Activated CD4-positive, alpha-beta T cell treated with anti-CD3 and anti-CD28 coated beads for 36 hours (primary cell): ENCODE results near the gene AGAP3. TPM values are rescaled to one million over a fixed set of nuclear protein-coding genes. Genes with fewer than 3 reads are reported as not detected.

Source experiments
- total RNA-seq, 2 experiments: library from RNA; stranded (reverse); gene quantifications; one replicate each; pipeline ENCODE4 v1.2.3, GENCODE V29; 2021

Gene AGAP3
- total RNA-seq, 2 experiments from 2014 or later = 29.4 to 33.2 TPM

Other genes with a start within 250 kb of the AGAP3 start
- not detected for gene AOC1, start 234.0 kb upstream of the AGAP3 start, total RNA-seq
- gene KCNH2, start 108.2 kb upstream of the AGAP3 start, total RNA-seq = under 1 TPM; 0.48 to 0.54 TPM
- gene NOS3, start 95.5 kb upstream of the AGAP3 start, total RNA-seq = 10 to 100 TPM in 1 of 2 experiments, 1 to 10 TPM in 1; 9.3 to 11.1 TPM
- gene ATG9B, start 62.0 kb upstream of the AGAP3 start, total RNA-seq = 10 to 100 TPM in 1 of 2 experiments, 1 to 10 TPM in 1; 6.9 to 10.0 TPM
- gene ABCB8, start 58.0 kb upstream of the AGAP3 start, total RNA-seq = 10 to 100 TPM; 41.9 to 44.5 TPM
- 1 to 10 TPM; 5.5 to 6.7 TPM for gene ASIC3, start 37.9 kb upstream of the AGAP3 start, total RNA-seq
- 10 to 100 TPM; 12.5 to 16.7 TPM for gene CDK5, start 28.6 kb upstream of the AGAP3 start, total RNA-seq
- 10 to 100 TPM; 58.7 to 85.0 TPM for gene SLC4A2, start 26.9 kb upstream of the AGAP3 start, total RNA-seq
- gene FASTK, start 5.7 kb upstream of the AGAP3 start, total RNA-seq = 10 to 100 TPM; 56.6 to 56.7 TPM
- 10 to 100 TPM; 54.0 to 67.7 TPM for gene TMUB1, start 3.0 kb upstream of the AGAP3 start, total RNA-seq
- gene GBX1, start 81.2 kb downstream of the AGAP3 start, total RNA-seq = under 1 TPM in 1 of 2 experiments, not detected in 1; 0.16 TPM
- not detected for gene ASB10, start 100.8 kb downstream of the AGAP3 start, total RNA-seq
- not detected for gene H2BK1, start 124.0 kb downstream of the AGAP3 start, total RNA-seq
- gene ABCF2, start 140.7 kb downstream of the AGAP3 start, total RNA-seq = 10 to 100 TPM; 48.4 to 49.0 TPM
- gene CHPF2, start 146.0 kb downstream of the AGAP3 start, total RNA-seq = 10 to 100 TPM; 20.7 to 27.3 TPM
- 1 to 10 TPM; 4.1 to 4.8 TPM for gene SMARCD3, start 162.2 kb downstream of the AGAP3 start, total RNA-seq